HG02973 (cell line): Measurements from ENCODE around the gene PDE9A.
"Not testable (repeated sequence)": the region's sequence is repeated elsewhere in the genome, so short reads cannot be mapped to it uniquely, and the experiment has no call there.

ENCODE experiments used
- ATAC-seq: cut with Tn5 transposase; IDR thresholded peaks from one replicate; pipeline ENCODE4 v1.9.1; 2021; ENCODE audit warnings: moderate library complexity; ENCODE audit not compliant: unreplicated experiment

PDE9A gene

DNA sequence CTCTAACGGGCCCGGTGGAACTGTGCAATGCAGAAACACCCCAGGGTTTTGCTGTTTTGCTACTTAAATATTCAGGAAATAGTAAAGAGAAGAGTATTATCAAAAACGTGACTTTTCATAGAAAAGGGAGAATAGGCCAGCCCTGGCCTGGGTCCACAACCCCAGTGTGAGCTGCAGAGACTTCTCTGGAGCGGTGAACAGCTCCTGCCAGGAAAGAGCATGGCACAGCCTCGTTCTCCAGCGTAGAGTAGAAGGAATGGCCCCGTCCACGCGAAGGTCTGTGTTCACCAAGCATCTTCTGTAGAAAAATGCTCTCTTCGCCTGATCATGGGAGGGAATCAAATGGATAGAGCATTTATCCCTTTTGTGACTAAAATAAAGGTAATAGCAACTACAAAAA is 51.4 kb downstream of the PDE9A start:
- ATAC-seq = no peak

DNA sequence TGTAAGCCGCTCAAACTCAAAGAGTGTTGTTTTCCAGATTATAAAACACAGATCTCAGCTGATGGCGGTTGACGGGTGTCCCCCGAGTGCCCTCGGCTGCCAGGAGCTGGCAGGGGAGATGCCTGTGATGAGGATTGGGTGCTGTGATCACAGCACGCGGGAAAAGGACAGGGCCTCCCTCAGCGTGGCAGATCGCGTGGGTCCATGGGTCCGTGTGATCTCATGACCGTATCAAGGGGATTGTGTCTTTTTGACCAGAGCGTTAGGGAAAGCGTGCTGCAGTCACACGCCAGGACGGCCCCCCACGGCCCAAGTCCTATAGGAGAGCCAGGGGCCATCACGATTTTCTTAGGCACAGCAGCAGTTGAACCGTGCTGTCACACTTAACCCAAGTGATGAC is 51.9 kb downstream of the PDE9A start:
- no peak for ATAC-seq

DNA sequence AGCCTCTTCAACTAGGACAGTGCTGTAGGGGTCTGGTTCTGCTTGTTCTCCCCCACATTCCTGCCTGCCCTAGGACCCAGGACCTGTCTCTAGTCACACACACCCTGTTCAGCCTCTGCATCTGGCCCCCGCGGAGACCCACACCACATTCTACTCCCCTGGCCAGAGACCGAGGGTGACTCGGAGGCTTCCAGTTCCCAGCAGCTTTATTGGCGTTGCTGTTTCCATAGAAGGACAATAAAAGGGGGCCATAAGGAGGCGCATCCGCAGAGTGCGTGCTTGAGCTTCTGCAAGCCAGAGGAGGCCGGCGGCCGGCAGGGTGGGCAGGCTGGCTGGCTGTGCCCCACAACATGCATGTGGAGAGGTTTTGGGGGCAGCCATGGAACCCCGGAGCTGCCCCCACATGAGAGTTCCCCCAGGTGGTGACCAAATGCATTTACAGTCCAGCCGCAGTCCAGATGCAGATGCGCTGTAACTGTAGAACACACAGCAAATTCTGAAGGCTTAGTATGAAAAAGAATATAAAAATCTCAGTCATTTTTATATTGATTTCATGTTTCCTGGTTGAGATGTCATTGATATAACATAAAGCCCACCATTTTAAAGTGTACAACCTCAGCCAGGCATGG is 52.4 kb downstream of the PDE9A start:
- ATAC-seq = no peak

- ATAC-seq = no peak
These were observed 53.3 kb downstream of the PDE9A start for GRCh38 chr21:42706765-42707164.

DNA sequence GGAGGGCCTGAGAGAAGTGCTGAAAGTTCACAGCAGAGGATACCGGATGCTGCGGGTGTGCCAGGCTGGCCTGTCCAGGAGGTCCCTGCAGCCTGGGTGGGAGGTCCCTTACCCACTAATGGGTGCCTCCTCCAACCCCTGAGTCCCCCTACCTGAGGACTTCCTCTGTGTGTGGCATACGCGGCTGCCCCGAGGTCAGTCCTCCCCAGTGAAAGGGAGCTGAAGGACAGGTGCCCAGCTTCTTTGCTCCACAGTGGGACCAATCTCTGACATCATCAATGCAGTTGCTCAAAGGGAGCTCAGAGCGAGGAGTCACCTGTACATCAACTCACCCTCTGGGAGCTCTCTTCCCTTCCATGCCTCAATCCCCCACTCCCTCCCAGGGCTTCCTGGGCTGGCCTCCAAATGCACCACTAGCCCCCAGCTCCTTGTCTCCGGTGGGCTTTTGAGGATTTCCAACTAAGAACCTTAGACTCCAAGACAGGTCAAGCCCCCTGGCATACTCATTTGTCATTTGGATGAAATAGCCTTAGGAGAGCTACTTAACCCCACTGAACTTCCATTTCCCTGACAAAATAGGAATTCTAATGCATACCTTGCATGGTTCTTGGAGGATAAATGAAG is 53.9 kb downstream of the PDE9A start:
- ATAC-seq = no peak

- ATAC-seq = no peak
These were observed 54.7 kb downstream of the PDE9A start for GRCh38 chr21:42708107-42708506.

DNA sequence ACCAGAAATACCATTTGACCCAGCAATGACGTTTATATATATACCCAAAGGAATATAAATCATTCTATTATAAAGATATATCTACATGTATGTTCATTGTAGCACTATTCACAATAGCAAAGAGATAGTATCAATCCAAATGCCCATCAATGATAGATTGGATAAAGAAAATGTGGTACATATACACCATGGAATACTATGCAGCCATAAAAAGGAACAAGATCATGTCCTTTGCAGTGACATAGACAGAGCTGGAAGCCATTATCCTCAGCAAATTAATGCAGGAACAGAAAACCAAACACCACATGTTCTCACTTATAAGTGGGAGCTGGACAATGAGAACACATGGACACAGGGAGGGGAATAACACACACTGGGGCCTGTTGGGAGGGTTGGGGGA is 55.5 kb downstream of the PDE9A start:
- not testable (repeated sequence) for ATAC-seq

GRCh38 chr21:42711667-42712066 is 58.2 kb downstream of the PDE9A start:
- ATAC-seq = no peak

- ATAC-seq = not testable (repeated sequence)
These were observed 62.0 kb downstream of the PDE9A start for GRCh38 chr21:42715427-42715826.

GRCh38 chr21:42716074-42716473 is 62.7 kb downstream of the PDE9A start:
- no peak for ATAC-seq

- not testable (repeated sequence) for ATAC-seq
These were observed 67.1 kb downstream of the PDE9A start for GRCh38 chr21:42720484-42720883.

DNA sequence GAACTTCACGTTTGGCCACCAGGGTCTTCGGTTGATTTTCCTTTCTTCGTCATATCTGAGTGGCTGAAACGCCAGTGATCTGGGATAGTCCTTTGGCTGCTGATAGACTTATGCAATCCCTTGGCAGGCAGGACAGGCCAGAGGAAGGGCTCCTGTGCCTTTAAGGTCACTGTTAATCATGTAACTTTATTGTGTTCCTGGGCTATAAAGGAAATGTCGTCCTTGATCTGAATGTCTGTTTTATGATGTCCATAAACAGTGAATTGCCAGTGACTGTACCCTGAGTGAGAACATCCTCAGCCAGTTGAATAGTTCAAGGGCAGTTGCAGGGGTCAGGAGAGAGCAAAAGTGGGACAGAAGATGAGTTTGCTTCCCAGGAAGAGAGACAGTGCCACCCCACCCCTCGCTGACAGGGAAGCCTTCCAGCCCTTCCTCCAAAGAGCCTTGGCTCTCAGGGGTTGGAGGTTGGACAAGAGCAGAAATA is 68.0 kb downstream of the PDE9A start:
- no peak for ATAC-seq

DNA sequence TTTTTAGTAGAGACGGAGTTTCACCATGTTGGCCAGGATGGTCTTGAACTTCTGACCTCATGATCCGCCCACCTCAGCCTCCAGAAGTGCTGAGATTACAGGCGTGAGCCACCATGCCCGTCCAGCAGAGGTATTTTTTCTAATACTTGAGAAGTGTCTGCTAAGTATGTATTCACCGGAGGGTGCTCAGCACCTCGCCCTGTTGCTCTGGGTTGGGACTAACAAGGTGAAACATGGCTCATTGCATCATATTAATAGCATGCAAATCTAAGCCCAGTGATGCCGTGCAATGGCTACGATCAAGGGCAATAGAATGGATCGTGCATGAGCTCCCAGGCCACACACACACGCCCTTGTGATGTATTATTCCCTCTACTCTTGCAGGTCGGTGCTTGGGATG is 68.7 kb downstream of the PDE9A start:
- no peak for ATAC-seq

GRCh38 chr21:42722808-42723473 is 69.5 kb downstream of the PDE9A start:
- no peak for ATAC-seq

DNA sequence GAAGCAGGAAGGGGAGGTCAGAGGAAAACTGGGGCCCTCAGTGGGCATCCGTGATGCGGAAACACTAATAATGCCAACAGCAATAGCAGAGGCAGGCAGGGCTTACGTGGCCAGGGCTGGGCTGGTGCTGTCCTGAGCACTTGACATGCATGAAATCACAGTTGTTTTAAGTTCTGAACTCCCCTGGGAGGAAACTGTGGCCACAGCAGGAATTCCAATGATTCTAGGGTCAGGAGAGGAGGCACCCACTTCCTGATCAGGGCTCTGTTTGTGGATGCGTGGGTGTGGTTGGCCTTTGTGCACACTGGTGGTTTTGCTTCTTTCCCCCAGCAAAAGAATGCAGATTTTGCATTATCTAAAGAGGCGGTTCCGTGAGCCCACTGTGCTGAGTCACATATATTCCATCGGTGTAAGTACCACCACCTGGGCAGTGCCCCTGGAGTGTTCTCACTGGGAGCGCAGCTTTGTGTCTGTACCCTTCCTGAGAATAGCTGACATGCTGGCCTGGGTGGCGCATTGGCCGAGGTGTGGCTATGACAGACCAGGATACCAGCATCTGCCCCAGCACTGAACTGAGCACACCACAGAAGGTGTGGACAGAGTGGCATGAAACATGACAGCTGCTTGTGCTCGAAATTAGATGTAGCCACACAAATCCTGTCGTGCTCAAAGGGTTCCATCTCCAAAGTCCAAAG is 71.0 kb downstream of the PDE9A start:
- ATAC-seq = no peak

- ATAC-seq = no peak
These were observed 72.1 kb downstream of the PDE9A start for GRCh38 chr21:42725416-42725930.

- no peak for ATAC-seq
These were observed 78.0 kb downstream of the PDE9A start for GRCh38 chr21:42731264-42732032.

DNA sequence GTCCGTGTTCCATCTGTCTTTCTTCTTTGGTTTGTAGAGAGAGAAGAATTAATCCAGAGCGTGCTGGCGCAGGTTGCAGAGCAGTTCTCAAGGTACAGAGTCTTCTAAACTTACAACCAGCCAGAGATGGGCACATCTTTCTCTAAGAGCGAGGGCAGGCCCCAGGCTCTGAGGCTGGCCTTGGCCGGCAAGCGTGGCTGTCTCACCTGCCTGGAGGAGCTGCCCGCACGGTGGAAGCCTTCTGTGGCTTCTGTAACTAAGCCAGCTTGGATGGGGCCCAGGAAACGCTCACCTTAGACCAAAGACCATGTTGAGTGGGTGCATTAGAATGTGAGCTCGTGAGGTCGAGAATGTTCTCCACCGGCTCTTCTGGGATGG is 78.6 kb downstream of the PDE9A start:
- ATAC-seq = no peak

GRCh38 chr21:42733037-42733627 is 79.7 kb downstream of the PDE9A start:
- no peak for ATAC-seq

GRCh38 chr21:42733874-42734273 is 80.5 kb downstream of the PDE9A start:
- ATAC-seq = no peak
